Hypothalamus (tissue), 51 donors: ENCODE data around the gene TMEM187.

Experiments
- DNase-seq, 51 donors: peaks; one replicate each; lab custom pipeline; 2025; lab: John Stamatoyannopoulos, UW

TMEM187 gene

GRCh38 chrX:153972368-153973126, at the start of gene TMEM187:
Gene TMEM187, plus strand, starts transcription at chrX:153972754. Its CDS starts 9,309 bp downstream, at chrX:153982063.
- peak; percentile 5 to 90 (median 69) for DNase-seq

GRCh38 chrX:153922932-153923857, 49.4 kb upstream of the TMEM187 start:
- DNase-seq: peak in 40 of 51 donors; percentile 3 to 70 (median 41)

GRCh38 chrX:153924149-153924861, 48.2 kb upstream of the TMEM187 start:
- peak in 16 of 51 donors; percentile 3 to 33 (median 16) for DNase-seq

- no peak for DNase-seq
Observed at GRCh38 chrX:153925387-153925738, 47.2 kb upstream of the TMEM187 start.

GRCh38 chrX:153925739-153926551, 46.6 kb upstream of the TMEM187 start, which contains the start of gene ARHGAP4:
Gene ARHGAP4, minus strand, starts transcription at chrX:153926264. Its CDS starts 62 bp downstream, at chrX:153926202.
- DNase-seq: no peak

- DNase-seq: peak in 3 of 51 donors; percentile 3 to 19 (median 6)
Observed at GRCh38 chrX:153926552-153926857, 46.0 kb upstream of the TMEM187 start.

- peak in 5 of 51 donors; percentile 3 to 41 (median 13) for DNase-seq
Observed at GRCh38 chrX:153926858-153927671, 45.5 kb upstream of the TMEM187 start.

GRCh38 chrX:153927672-153927921, 45.0 kb upstream of the TMEM187 start:
- DNase-seq: peak in 1 of 51 donors; percentile 41

- peak; percentile 15 to 100 (median 90) for DNase-seq
Observed at GRCh38 chrX:153927922-153928760, 44.4 kb upstream of the TMEM187 start.

GRCh38 chrX:153928846-153929245, 43.7 kb upstream of the TMEM187 start:
- DNase-seq: no peak

- no peak for DNase-seq
Observed at GRCh38 chrX:153929576-153929975, 43.0 kb upstream of the TMEM187 start.

GRCh38 chrX:153930011-153930910, 42.3 kb upstream of the TMEM187 start:
- DNase-seq: no peak

- no peak for DNase-seq
Observed at GRCh38 chrX:153931151-153931550, 41.4 kb upstream of the TMEM187 start.

GRCh38 chrX:153931748-153932147, 40.8 kb upstream of the TMEM187 start:
- no peak for DNase-seq

GRCh38 chrX:153932220-153932915, 40.2 kb upstream of the TMEM187 start:
- DNase-seq: no peak

- no peak for DNase-seq
Observed at GRCh38 chrX:153933748-153934147, 38.8 kb upstream of the TMEM187 start.
